K562 (cell line): ENCODE results near the gene SH2D3A. TPM values are rescaled to one million over a fixed set of nuclear protein-coding genes. Genes with fewer than 3 reads are reported as not detected.
A peak's percentile ranks its signal among the peaks of the same experiment; 100 is the strongest.

Experiments used
- ARID4B ChIP-seq: sonication (generic); formaldehyde crosslinking; IDR thresholded peaks from 2 replicates; pipeline ENCODE4 v1.8.0; 2022; ENCODE audit warnings: mild to moderate bottlenecking, missing genetic modification reagents
- CAMTA2 ChIP-seq: fragments of 250-450 bp; sonication (Bioruptor Pico); conservative IDR thresholded peaks from 2 replicates; pipeline ENCODE4 v1.5.1; 2022
- CBFA2T3 ChIP-seq: fragments of 450-650 bp; IDR thresholded peaks from 2 replicates; pipeline ENCODE4 v1.6.1; 2017
- CREB3L1 ChIP-seq: fragments of 450-650 bp; IDR thresholded peaks from 2 replicates; pipeline ENCODE4 v1.6.1; 2014; ENCODE audit warnings: low read depth, mild to moderate bottlenecking, moderate library complexity, borderline replicate concordance
- ETS1 ChIP-seq: conservative IDR thresholded peaks from 2 replicates; pipeline ENCODE4 v1.6.1; 2011; ENCODE audit warnings: low read depth, mild to moderate bottlenecking, low read length; ENCODE audit not compliant: control insufficient read depth
- MAFK ChIP-seq: IDR thresholded peaks from 2 replicates; pipeline ENCODE4 v1.6.1; 2011; ENCODE audit warnings: low read length, improper control_type of control experiment
- POLR2A ChIP-seq: fragments of 450-650 bp; conservative IDR thresholded peaks from 2 replicates; pipeline ENCODE4 v1.6.1; 2016
- RBBP5 ChIP-seq: fragments of 200-600 bp; sonication (generic); IDR thresholded peaks from 2 replicates; pipeline ENCODE4 v1.6.1; 2012; ENCODE audit warnings: borderline replicate concordance, mild to moderate bottlenecking, low read length, control low read depth, inconsistent platforms; ENCODE audit not compliant: insufficient read depth, poor library complexity, severe bottlenecking
- RNF219 ChIP-seq: fragments of 250-450 bp; sonication (Bioruptor Pico); IDR thresholded peaks from 2 replicates; pipeline ENCODE4 v1.5.0; 2022; ENCODE audit warnings: mild to moderate bottlenecking
- SNAPC5 ChIP-seq: fragments of 250-450 bp; sonication (Bioruptor Pico); IDR thresholded peaks from 2 replicates; pipeline ENCODE4 v1.8.0; 2021; ENCODE audit warnings: moderate library complexity, mild to moderate bottlenecking, inconsistent platforms
- ZFX ChIP-seq: sonication (generic); formaldehyde crosslinking; IDR thresholded peaks from 2 replicates; pipeline ENCODE4 v1.8.0; 2022; ENCODE audit warnings: mild to moderate bottlenecking, missing genetic modification reagents, moderate library complexity
- ZNF224 ChIP-seq: sonication (generic); formaldehyde crosslinking; IDR thresholded peaks from 2 replicates; pipeline ENCODE4 v1.8.0; 2022; ENCODE audit warnings: mild to moderate bottlenecking, missing genetic modification reagents
- polyA plus RNA-seq, 8 experiments: library from polyadenylated mRNA; depleted of rRNA in 4 of 8; stranded (reverse) in 5 of 8; unstranded in 3 of 8; fragments of >200 nt; fragmentation: Nextera tagmentation in 2 of 8; fragmentation: Illumina TruSeq in 1 of 8; extraction: Ambion mirVana in 2 of 8; extraction: Trizol in 1 of 8; gene quantifications; 2 replicates each; pipeline versions ENCODE4 v1.2.1 to v1.2.3, GENCODE V29; 2011 to 2014; ENCODE audit warnings: inconsistent platforms in 1 of 8, missing spikeins in 1 of 8
- total RNA-seq, 7 experiments: library from RNA; depleted of rRNA in 6 of 7; stranded (reverse); fragments of >200 nt in 6 of 7; fragmentation: Illumina TruSeq in 2 of 7; extraction: Trizol in 2 of 7; gene quantifications; 2 replicates each; pipeline versions ENCODE4 v1.2.1 to v1.2.3, GENCODE V29; 2011 to 2021; ENCODE audit warnings: low replicate concordance in 1 of 7

The SH2D3A gene
- total and polyA plus RNA-seq, 9 of the 15 experiments (the other 6 are each of a cell fraction or from before 2014, with no cell fraction given), result 0.75 to 26.3 (median 8.9) TPM

GRCh38 chr19:6737873-6738786 is 29.1 kb downstream of the SH2D3A start (continued):
- peak; percentile 53; the same call in 1 of the 2 replicates for TF ChIP-seq ARID4B
- TF ChIP-seq RBBP5, result no peak
- TF ChIP-seq POLR2A, result no peak
- TF ChIP-seq CAMTA2, result no peak
- peak; percentile 77 for TF ChIP-seq ZFX (CRISPR knock-in tag)
- TF ChIP-seq ETS1, result peak; percentile 99; the same call in 1 of the 2 replicates
- 0 out of 2 replicates have a peak, but pooled peaks have one; percentile 0 for TF ChIP-seq MAFK
- TF ChIP-seq ZNF224 (CRISPR knock-in tag), result no peak
- TF ChIP-seq CREB3L1, result peak; percentile 94
- TF ChIP-seq CBFA2T3, result peak; percentile 80
- TF ChIP-seq RNF219, result no peak
- TF ChIP-seq SNAPC5, result no peak
